Natural killer cell treated with Interleukin-12 subunit alpha and Interleukin-12 subunit beta and Interleukin-15 and Interleukin-18, amount 100 ng/mL, for 72 hours (primary cell): Measurements from ENCODE around the gene SLC25A47. TPM values are rescaled to one million over a fixed set of nuclear protein-coding genes. Genes with fewer than 3 reads are reported as not detected.

Experiments
- ATAC-seq, 2 donors: fragments of 150-1000 bp; cut with Tn5 transposase in 1 of 2; sonication (Bioruptor Pico), chemical (Tn5 transposase) in 1 of 2; 2 replicates each; pipeline ENCODE4 v1.10.0; 2021
- DNase-seq: peaks from one replicate; pipeline ENCODE4 v3.0.0; 2022; ENCODE audit warnings: low spot score
- H3K27ac Mint-ChIP-seq, 2 donors: 1 replicate in 1 of 2; 2 replicates in 1 of 2; pipeline ENCODE4 v1.8.0; 2022; ENCODE audit warnings: mixed read lengths in 2 of 2, mild to moderate bottlenecking in 1 of 2, moderate library complexity in 1 of 2
- H3K27me3 Mint-ChIP-seq, 2 donors: 1 replicate in 1 of 2; 2 replicates in 1 of 2; pipeline ENCODE4 v1.8.0; 2022; ENCODE audit warnings: mixed read lengths in 2 of 2
- H3K36me3 Mint-ChIP-seq: one replicate; pipeline ENCODE4 v1.8.0; 2022; ENCODE audit warnings: mixed read lengths
- H3K4me1 Mint-ChIP-seq, 2 donors: 1 replicate in 1 of 2; 2 replicates in 1 of 2; pipeline ENCODE4 v1.8.0; 2022; ENCODE audit warnings: low read depth in 2 of 2, mixed read lengths in 2 of 2, mild to moderate bottlenecking in 1 of 2
- H3K4me3 Mint-ChIP-seq: one replicate; pipeline ENCODE4 v1.8.0; 2022; ENCODE audit warnings: mixed read lengths
- H3K9me3 Mint-ChIP-seq: 2 replicates; pipeline ENCODE4 v1.8.0; 2022; ENCODE audit warnings: mixed read lengths
- total RNA-seq, 2 donors: library from RNA; stranded (reverse); gene quantifications; one replicate each; pipeline ENCODE4 v1.2.3, GENCODE V29; 2022

SLC25A47 gene
- total RNA-seq, 2 donors from 2014 or later: not detected

GRCh38 chr14:100346306-100347091, 23.4 kb downstream of the SLC25A47 start:
- Mint-ChIP-seq H3K4me3 (no peak overlapping the region), H3K9me3 (no peaks in the 10 kb centered on the region), H3K27ac (no peak overlapping the region), H3K36me3 (peaks cover 18% of the 10 kb centered on the region), H3K27me3 (no peaks in the 10 kb centered on the region), H3K4me1 (peaks cover 11 to 22% of the 10 kb centered on the region in 2 donors)
- DNase-seq (no peak), ATAC-seq (no peak)

- Mint-ChIP-seq H3K36me3 (peaks cover 24% of the 10 kb centered on the region), H3K27ac (no peak overlapping the region), H3K27me3 (no peaks in the 10 kb centered on the region), H3K9me3 (no peaks in the 10 kb centered on the region), H3K4me1 (peaks cover 7 to 12% of the 10 kb centered on the region in 2 donors), H3K4me3 (no peak overlapping the region)
- DNase-seq (no peak), ATAC-seq (no peak)
Measured at GRCh38 chr14:100348253-100348729, 25.2 kb downstream of the SLC25A47 start.

GRCh38 chr14:100348784-100349685, 25.9 kb downstream of the SLC25A47 start:
- ATAC-seq: no peak
- Mint-ChIP-seq H3K9me3 (no peaks in the 10 kb centered on the region), H3K27me3 (no peaks in the 10 kb centered on the region), H3K4me1 (peaks cover 7 to 12% of the 10 kb centered on the region in 2 donors), H3K4me3 (no peak overlapping the region), H3K36me3 (peaks cover 26% of the 10 kb centered on the region), H3K27ac (no peak overlapping the region)
- no peak for DNase-seq

GRCh38 chr14:100350276-100350926, 27.3 kb downstream of the SLC25A47 start:
- H3K4me3 Mint-ChIP-seq: no peak overlapping the region
- H3K27ac Mint-ChIP-seq: no peak overlapping the region
- ATAC-seq (no peak), DNase-seq (no peak)
- H3K36me3 Mint-ChIP-seq: peaks cover 32% of the 10 kb centered on the region
- H3K4me1 Mint-ChIP-seq: peaks cover 7 to 12% of the 10 kb centered on the region in 2 donors
- H3K27me3 Mint-ChIP-seq: no peaks in the 10 kb centered on the region
- H3K9me3 Mint-ChIP-seq: no peaks in the 10 kb centered on the region

- Mint-ChIP-seq H3K9me3 (no peaks in the 10 kb centered on the region), H3K36me3 (peaks cover 37% of the 10 kb centered on the region), H3K4me3 (no peak overlapping the region), H3K27me3 (no peaks in the 10 kb centered on the region), H3K27ac (no peak overlapping the region), H3K4me1 (peaks cover 7 to 14% of the 10 kb centered on the region in 2 donors)
- ATAC-seq (no peak), DNase-seq (no peak)
Measured at GRCh38 chr14:100350986-100351385, 27.8 kb downstream of the SLC25A47 start.

GRCh38 chr14:100358396-100358795, 35.3 kb downstream of the SLC25A47 start:
- DNase-seq (no peak), ATAC-seq (no peak)
- Mint-ChIP-seq H3K27ac (no peak overlapping the region), H3K27me3 (no peaks in the 10 kb centered on the region), H3K36me3 (peaks cover 60% of the 10 kb centered on the region), H3K9me3 (no peaks in the 10 kb centered on the region), H3K4me3 (peak overlapping the region; percentile 26), H3K4me1 (peaks cover 19 to 30% of the 10 kb centered on the region in 2 donors)

- no peak for DNase-seq
- Mint-ChIP-seq H3K27me3 (no peaks in the 10 kb centered on the region), H3K9me3 (no peaks in the 10 kb centered on the region), H3K36me3 (peaks cover 57% of the 10 kb centered on the region), H3K27ac (no peak overlapping the region), H3K4me1 (peaks cover 19 to 30% of the 10 kb centered on the region in 2 donors), H3K4me3 (no peak overlapping the region)
- no peak for ATAC-seq
Measured at GRCh38 chr14:100359111-100359510, 36.0 kb downstream of the SLC25A47 start.

DNA sequence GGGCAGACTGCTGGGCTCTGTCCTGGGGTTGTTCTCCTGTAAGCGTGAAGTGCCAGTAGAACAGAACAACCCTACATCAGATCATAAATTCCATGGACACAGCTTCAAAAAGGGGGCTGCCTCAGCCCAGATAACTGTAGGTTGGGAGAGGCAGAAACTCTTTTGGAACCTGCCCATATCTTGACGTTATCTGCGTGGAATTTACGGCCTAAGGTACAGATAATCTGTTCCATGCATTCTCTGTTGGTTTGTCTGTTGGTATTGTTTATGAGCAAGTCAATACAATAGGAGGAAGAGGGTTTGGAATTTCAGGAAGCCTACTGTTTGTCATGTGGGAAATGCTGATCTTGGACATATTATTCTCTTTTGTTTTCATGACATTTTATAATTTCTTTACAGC, 36.7 kb downstream of the SLC25A47 start:
- DNase-seq (no peak), ATAC-seq (no peak)
- H3K4me3 Mint-ChIP-seq: no peak overlapping the region
- no peaks in the 10 kb centered on the region for H3K27me3 Mint-ChIP-seq
- H3K27ac Mint-ChIP-seq: no peak overlapping the region
- H3K36me3 Mint-ChIP-seq: peaks cover 53% of the 10 kb centered on the region
- no peaks in the 10 kb centered on the region for H3K9me3 Mint-ChIP-seq
- peaks cover 19 to 30% of the 10 kb centered on the region in 2 donors for H3K4me1 Mint-ChIP-seq

DNA sequence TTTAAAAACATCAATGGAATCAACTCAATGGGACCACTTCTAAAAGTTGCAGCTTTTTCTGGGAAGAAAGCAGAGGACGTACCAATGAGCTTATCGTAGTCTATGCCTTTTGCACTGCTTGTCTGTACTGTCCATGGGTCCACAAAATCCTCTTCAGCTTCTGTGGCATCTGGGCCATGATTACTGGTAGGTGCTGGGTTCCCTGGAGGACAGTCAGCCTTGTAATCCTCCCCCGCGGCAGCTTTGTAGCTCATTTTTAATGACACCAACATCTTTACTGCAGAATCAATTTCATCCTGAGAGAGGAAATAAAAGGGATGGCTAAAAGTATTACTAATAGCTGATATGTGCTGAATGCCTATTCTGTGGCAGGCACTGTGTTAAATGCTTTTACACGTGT, 38.5 kb downstream of the SLC25A47 start:
- no peak for DNase-seq
- ATAC-seq: no peak
- no peaks in the 10 kb centered on the region for H3K27me3 Mint-ChIP-seq
- H3K4me1 Mint-ChIP-seq: peaks cover 28 to 35% of the 10 kb centered on the region in 2 donors
- H3K4me3 Mint-ChIP-seq: no peak overlapping the region
- peaks cover 57% of the 10 kb centered on the region for H3K36me3 Mint-ChIP-seq
- no peak overlapping the region for H3K27ac Mint-ChIP-seq
- H3K9me3 Mint-ChIP-seq: no peaks in the 10 kb centered on the region

DNA sequence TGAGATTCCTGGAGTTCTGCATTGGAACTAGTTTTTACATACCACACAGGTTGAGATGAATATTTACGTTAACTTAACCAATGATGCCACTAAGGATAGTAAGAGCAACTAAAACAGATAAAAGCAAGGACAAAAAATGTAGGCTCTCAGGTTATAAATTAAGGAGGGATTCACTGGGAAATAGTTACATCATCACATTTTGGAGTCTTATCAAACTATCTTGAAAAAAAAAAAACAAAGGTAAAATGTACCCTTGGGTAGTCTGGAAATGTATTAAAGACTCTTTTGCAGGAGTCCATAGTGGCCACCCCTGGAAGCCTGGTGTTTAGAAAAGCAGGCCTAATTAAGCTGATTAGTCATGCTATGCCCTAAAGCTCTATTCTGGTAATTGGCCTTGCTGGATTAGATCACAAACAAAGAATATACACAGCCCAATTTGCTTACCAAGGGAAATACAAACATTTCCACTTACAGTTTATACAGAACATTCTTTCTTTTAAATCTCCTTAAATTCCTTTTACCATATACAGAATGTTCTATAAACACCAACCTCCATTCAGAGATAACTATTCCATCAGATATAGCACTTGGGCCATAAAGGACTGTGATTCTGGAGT, 39.3 kb downstream of the SLC25A47 start:
- H3K4me3 Mint-ChIP-seq: no peak overlapping the region
- H3K27ac Mint-ChIP-seq: no peak overlapping the region
- ATAC-seq: no peak
- H3K27me3 Mint-ChIP-seq: no peaks in the 10 kb centered on the region
- H3K36me3 Mint-ChIP-seq: peaks cover 57% of the 10 kb centered on the region
- H3K4me1 Mint-ChIP-seq: peaks cover 32 to 34% of the 10 kb centered on the region in 2 donors
- no peaks in the 10 kb centered on the region for H3K9me3 Mint-ChIP-seq
- DNase-seq: no peak

DNA sequence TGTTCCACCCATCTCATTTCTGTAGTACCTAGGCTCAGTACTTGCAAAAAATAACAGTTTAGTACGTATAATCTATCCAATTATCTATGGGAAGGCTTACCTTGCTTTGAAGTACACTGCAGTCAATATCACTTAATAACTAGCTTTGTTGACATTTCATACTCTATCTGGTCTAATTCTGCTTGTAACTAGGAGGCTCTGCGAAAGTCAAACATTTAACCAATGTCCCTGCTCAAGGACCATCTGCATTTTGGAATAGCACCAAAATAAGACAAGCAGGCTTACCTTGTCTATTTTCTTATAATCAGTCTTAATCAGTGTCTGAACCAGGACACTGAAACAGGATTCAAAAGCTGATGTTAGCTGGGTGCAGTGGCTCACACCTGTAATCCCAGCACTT, 39.9 kb downstream of the SLC25A47 start:
- DNase-seq (no peak), ATAC-seq (no peak)
- Mint-ChIP-seq H3K36me3 (peaks cover 62% of the 10 kb centered on the region), H3K4me3 (no peak overlapping the region), H3K27ac (no peak overlapping the region), H3K27me3 (no peaks in the 10 kb centered on the region), H3K9me3 (no peaks in the 10 kb centered on the region), H3K4me1 (peaks cover 36 to 38% of the 10 kb centered on the region in 2 donors)

GRCh38 chr14:100364403-100364802, 41.3 kb downstream of the SLC25A47 start:
- no peak overlapping the region for H3K4me3 Mint-ChIP-seq
- H3K4me1 Mint-ChIP-seq: peaks cover 28 to 30% of the 10 kb centered on the region in 2 donors
- DNase-seq: no peak
- ATAC-seq: no peak
- H3K36me3 Mint-ChIP-seq: peaks cover 55% of the 10 kb centered on the region
- H3K9me3 Mint-ChIP-seq: no peaks in the 10 kb centered on the region
- no peak overlapping the region for H3K27ac Mint-ChIP-seq
- H3K27me3 Mint-ChIP-seq: no peaks in the 10 kb centered on the region

GRCh38 chr14:100365741-100366140, 42.6 kb downstream of the SLC25A47 start:
- no peaks in the 10 kb centered on the region for H3K9me3 Mint-ChIP-seq
- no peak overlapping the region for H3K4me3 Mint-ChIP-seq
- no peaks in the 10 kb centered on the region for H3K27me3 Mint-ChIP-seq
- H3K27ac Mint-ChIP-seq: peak overlapping the region in 1 of 2 donors; percentile 40
- DNase-seq (no peak), ATAC-seq (no peak)
- H3K4me1 Mint-ChIP-seq: peaks cover 25 to 31% of the 10 kb centered on the region in 2 donors
- H3K36me3 Mint-ChIP-seq: peaks cover 49% of the 10 kb centered on the region
